ENCODE data around the gene AKAP9. TPM values are rescaled to one million over a fixed set of nuclear protein-coding genes. Genes with fewer than 3 reads are reported as not detected.

Gene AKAP9
- total RNA-seq, 1 experiment from 2014 or later: 71.3 TPM

GRCh38 chr7:92053312-92053711 lies 112.7 kb downstream of the AKAP9 start:
- peaks cover 2% of the 10 kb centered on the region; the same call in 1 of the 2 replicates for H4K20me1 ChIP-seq (ENCODE audit: insufficient read depth)
- 0 out of 2 replicates have a peak, but pooled peaks cover 4% of the 10 kb centered on the region for H3K36me3 ChIP-seq (ENCODE audit: low read depth)
- DNase-seq: no peak
- no peak overlapping the region for H3K4me2 ChIP-seq
- no peaks in the 10 kb centered on the region for H3K9me2 ChIP-seq (ENCODE audit: insufficient read depth)
- no peaks in the 10 kb centered on the region for H3K9me3 ChIP-seq (ENCODE audit: insufficient read depth, low read depth)
- ChIA-PET CTCF (no interaction called here), POLR2A (ENCODE audit: unreplicated experiment) (no interaction called here)
- no peak overlapping the region for H3K27ac ChIP-seq
- no peak overlapping the region for H2AFZ ChIP-seq
- H3K79me2 ChIP-seq (ENCODE audit: low read depth): no peaks in the 10 kb centered on the region
- BruUV-seq (replicated peaks): no TSS peak
- 0 out of 2 replicates have a peak, but pooled peaks cover 3% of the 10 kb centered on the region for H3F3A ChIP-seq (ENCODE audit: insufficient read depth, low read depth)
- intact Hi-C loops (cut with micrococcal nuclease; ENCODE audit: unreplicated experiment): no loop called here
- H3K4me1 ChIP-seq (replicated peaks; ENCODE audit: insufficient read depth): peaks cover 22% of the 10 kb centered on the region; the same call in 1 of the 2 replicates
- H3K4me3 ChIP-seq: no peak overlapping the region
- H3K27me3 ChIP-seq (ENCODE audit: insufficient read depth, low read depth): no peaks in the 10 kb centered on the region
- TF ChIP-seq CTCF (conservative IDR thresholded peaks at IDR 0.05): no peak
- no peak for TF ChIP-seq EZH2 (IDR thresholded peaks at IDR 0.05; ENCODE audit: low read depth)

GRCh38 chr7:92056286-92056685 lies 115.6 kb downstream of the AKAP9 start:
- Histone ChIP-seq H3K36me3 (ENCODE audit: low read depth) (0 out of 2 replicates have a peak, but pooled peaks cover 4% of the 10 kb centered on the region), H3F3A (ENCODE audit: insufficient read depth, low read depth) (0 out of 2 replicates have a peak, but pooled peaks cover 3% of the 10 kb centered on the region), H3K79me2 (ENCODE audit: low read depth) (no peaks in the 10 kb centered on the region), H2AFZ (no peak overlapping the region), H3K27ac (peak overlapping the region; percentile 23; the same call in 1 of the 2 replicates), H3K4me1 (replicated peaks; ENCODE audit: insufficient read depth) (peaks cover 22% of the 10 kb centered on the region; the same call in 1 of the 2 replicates), H3K9me2 (ENCODE audit: insufficient read depth) (no peaks in the 10 kb centered on the region), H3K9me3 (ENCODE audit: insufficient read depth, low read depth) (no peaks in the 10 kb centered on the region), H3K27me3 (ENCODE audit: insufficient read depth, low read depth) (no peaks in the 10 kb centered on the region), H4K20me1 (ENCODE audit: insufficient read depth) (no peaks in the 10 kb centered on the region), H3K4me2 (peak overlapping the region; percentile 42; the same call in 1 of the 2 replicates), H3K4me3 (no peak overlapping the region)
- no TSS peak for BruUV-seq (replicated peaks)
- TF ChIP-seq CTCF (conservative IDR thresholded peaks at IDR 0.05) (no peak), EZH2 (IDR thresholded peaks at IDR 0.05; ENCODE audit: low read depth) (no peak)
- ChIA-PET POLR2A (ENCODE audit: unreplicated experiment) (interaction anchor here (0.6 kb wide), 1 partner anchor 408 kb away, joined by 5 read pairs; no protein-coding TSS in a partner anchor), CTCF (no interaction called here)
- no peak for DNase-seq
- intact Hi-C loops (cut with micrococcal nuclease; ENCODE audit: unreplicated experiment): no loop called here

GRCh38 chr7:92057375-92057774 lies 116.7 kb downstream of the AKAP9 start:
- H3F3A ChIP-seq (ENCODE audit: insufficient read depth, low read depth): 0 out of 2 replicates have a peak, but pooled peaks cover 3% of the 10 kb centered on the region
- no peaks in the 10 kb centered on the region for H3K9me2 ChIP-seq (ENCODE audit: insufficient read depth)
- H3K9me3 ChIP-seq (ENCODE audit: insufficient read depth, low read depth): no peaks in the 10 kb centered on the region
- H3K79me2 ChIP-seq (ENCODE audit: low read depth): no peaks in the 10 kb centered on the region
- ChIA-PET POLR2A (ENCODE audit: unreplicated experiment) (interaction anchor here (0.5 to 0.6 kb wide), 5 partner anchors 19 to 296 kb away, joined by 3 to 6 read pairs (median 4); no protein-coding TSS in a partner anchor), CTCF (interaction anchor here (0.6 to 1.2 kb wide), 2 partner anchors 80 to 471 kb away, joined by 6 read pairs; partner anchors contain the start of gene RBM48)
- H3K27me3 ChIP-seq (ENCODE audit: insufficient read depth, low read depth): no peaks in the 10 kb centered on the region
- H2AFZ ChIP-seq: no peak overlapping the region
- H3K4me1 ChIP-seq (replicated peaks; ENCODE audit: insufficient read depth): peaks cover 22% of the 10 kb centered on the region; the same call in 1 of the 2 replicates
- no TSS peak for BruUV-seq (replicated peaks)
- intact Hi-C loops (cut with micrococcal nuclease; ENCODE audit: unreplicated experiment): no loop called here
- TF ChIP-seq CTCF (conservative IDR thresholded peaks at IDR 0.05) (no peak), EZH2 (IDR thresholded peaks at IDR 0.05; ENCODE audit: low read depth) (no peak)
- no peak overlapping the region for H3K4me3 ChIP-seq
- H3K27ac ChIP-seq: peak overlapping the region; percentile 23; the same call in 1 of the 2 replicates
- 0 out of 2 replicates have a peak, but pooled peaks cover 4% of the 10 kb centered on the region for H3K36me3 ChIP-seq (ENCODE audit: low read depth)
- peak; percentile 56 to 92 for DNase-seq
- H4K20me1 ChIP-seq (ENCODE audit: insufficient read depth): no peaks in the 10 kb centered on the region
- H3K4me2 ChIP-seq: peak overlapping the region; percentile 42

All from PC-9 (cell line).